RKO (cell line): Measurements from ENCODE around the gene PYY.
"Not testable (repeated sequence)": the region's sequence is repeated elsewhere in the genome, so short reads cannot be mapped to it uniquely, and the experiment has no call there.

Experiments
- DNase-seq: peaks from one replicate; pipeline ENCODE4 v3.0.0-alpha.2; 2016; ENCODE audit warnings: low spot score

PYY gene

GRCh38 chr17:43978078-43978477, 24.3 kb upstream of the PYY start:
- no peak for DNase-seq

- no peak for DNase-seq
Measured at GRCh38 chr17:43976963-43977837, 23.5 kb upstream of the PYY start.

- DNase-seq, result no peak
Measured at GRCh38 chr17:43975898-43976297, 22.2 kb upstream of the PYY start.

- no peak for DNase-seq
Measured at GRCh38 chr17:43974382-43975266, 20.9 kb upstream of the PYY start.

- not testable (repeated sequence) for DNase-seq
Measured at GRCh38 chr17:43972444-43973212, 18.9 kb upstream of the PYY start.

- DNase-seq, result not testable (repeated sequence)
Measured at GRCh38 chr17:43971436-43971835, 17.7 kb upstream of the PYY start.

- no peak for DNase-seq
Measured at GRCh38 chr17:43970366-43970765, 16.6 kb upstream of the PYY start.

GRCh38 chr17:43967251-43967875, 13.6 kb upstream of the PYY start:
- no peak for DNase-seq

GRCh38 chr17:43966276-43966675, 12.5 kb upstream of the PYY start:
- no peak for DNase-seq

GRCh38 chr17:43962479-43962878, 8.7 kb upstream of the PYY start:
- no peak for DNase-seq

- DNase-seq, result peak; percentile 75
Measured at GRCh38 chr17:43961954-43962353, 8.2 kb upstream of the PYY start.

- not testable (repeated sequence) for DNase-seq
Measured at GRCh38 chr17:43961292-43961691, 7.6 kb upstream of the PYY start.

GRCh38 chr17:43958748-43959352, 5.1 kb upstream of the PYY start:
- DNase-seq, result no peak

- DNase-seq, result no peak
Measured at GRCh38 chr17:43956222-43956621, 2.5 kb upstream of the PYY start.

- no peak for DNase-seq
Measured at GRCh38 chr17:43952724-43953666, 745 bp downstream of the PYY start.

- no peak for DNase-seq
Measured at GRCh38 chr17:43952351-43952723, 1.4 kb downstream of the PYY start.

GRCh38 chr17:43951750-43952149, 2.0 kb downstream of the PYY start:
- DNase-seq, result no peak

- DNase-seq, result no peak
Measured at GRCh38 chr17:43950554-43950953, 3.2 kb downstream of the PYY start.

GRCh38 chr17:43949781-43950180, 4.0 kb downstream of the PYY start:
- no peak for DNase-seq

- DNase-seq, result no peak
Measured at GRCh38 chr17:43946781-43947180, 7.0 kb downstream of the PYY start.
